ENCODE data around the gene ZNF331. TPM values are rescaled to one million over a fixed set of nuclear protein-coding genes. Genes with fewer than 3 reads are reported as not detected.

ZNF331 gene
- polyA plus RNA-seq, 4 donors: 12.5 to 35.1 (median 18.5) TPM

DNA sequence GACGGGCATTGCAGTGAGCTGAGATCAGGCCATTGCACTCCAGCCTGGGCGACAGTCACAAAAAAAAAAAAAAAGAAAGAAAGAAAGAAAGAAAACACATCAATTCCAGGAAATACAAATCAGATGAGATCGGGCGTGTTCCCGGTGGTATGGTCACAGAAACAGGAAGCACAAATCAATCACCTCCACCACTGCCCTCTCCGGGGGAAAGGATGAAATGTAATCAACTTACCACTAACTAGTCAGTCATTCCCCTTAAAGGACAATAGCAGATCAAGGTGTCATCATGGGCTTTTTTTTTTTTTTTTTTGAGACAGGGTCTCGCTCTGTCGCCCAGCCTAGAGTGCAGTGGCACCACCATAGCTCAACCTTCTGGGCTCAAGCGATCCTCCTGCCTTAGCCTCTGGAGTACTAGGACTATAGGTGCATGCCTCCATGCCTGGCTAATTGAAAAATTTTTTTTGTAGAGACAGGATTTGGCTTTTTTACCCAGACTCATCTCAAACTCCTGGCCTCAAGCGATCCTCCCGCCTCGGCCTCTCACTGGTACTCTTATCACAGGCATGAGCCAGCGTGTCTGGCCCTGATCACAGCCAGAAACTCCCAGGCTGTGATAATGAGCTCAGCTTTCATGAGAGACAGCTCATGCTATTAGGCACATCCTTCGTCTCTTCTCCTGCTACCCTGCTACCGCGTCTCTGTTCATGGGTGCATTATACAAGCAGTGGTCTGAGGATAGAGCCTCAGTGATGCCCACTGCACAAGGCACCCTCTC, 87.0 kb downstream of the ZNF331 start:
- DNase-seq (ENCODE audit: low read depth in 4 of 4, low spot score in 2 of 4): no peak

DNA sequence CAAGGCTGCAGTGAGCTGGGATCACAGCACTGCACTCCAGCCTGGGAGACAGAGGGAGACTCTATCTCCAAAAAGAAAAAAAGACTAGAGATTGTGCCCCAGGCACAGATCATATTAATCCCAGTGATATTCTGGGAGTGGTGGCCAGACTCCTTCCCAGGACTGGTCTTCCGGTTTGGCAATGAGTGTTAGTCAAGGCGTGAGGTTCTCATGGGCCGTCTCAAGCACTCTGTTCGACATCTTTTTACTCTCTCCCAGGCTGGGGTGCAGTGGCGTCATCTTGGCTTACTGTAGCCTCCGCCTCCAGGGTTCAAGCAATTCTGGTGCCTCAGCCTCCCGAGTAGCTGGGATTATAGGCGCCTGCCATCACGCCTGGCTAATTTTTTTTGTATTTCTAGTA, 88.5 kb downstream of the ZNF331 start:
- no peak for DNase-seq (ENCODE audit: low read depth in 4 of 4, low spot score in 2 of 4)

DNA sequence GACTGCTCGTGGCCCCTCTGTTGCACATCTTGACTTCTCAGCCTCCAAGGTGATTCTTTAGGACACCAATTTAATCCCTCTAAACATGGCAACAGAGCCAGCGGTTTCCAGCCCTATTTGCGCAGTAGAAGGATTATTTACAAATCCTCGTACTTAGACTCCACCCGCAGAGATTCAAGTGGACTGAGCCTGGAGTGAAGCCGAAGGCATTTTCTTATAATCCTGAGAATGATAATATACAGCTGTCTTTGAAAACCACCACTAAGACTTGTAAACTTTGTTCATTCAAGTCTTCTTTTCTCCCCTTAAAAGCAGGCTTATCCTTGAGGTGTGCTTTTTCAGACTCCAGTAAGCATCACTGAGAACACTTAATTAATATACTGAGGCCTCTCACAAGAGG, 89.0 kb downstream of the ZNF331 start:
- no peak for DNase-seq (ENCODE audit: low read depth in 4 of 4, low spot score in 2 of 4)

Other genes with a start within 250 kb of the ZNF331 start
- gene ZNF845, start 204.4 kb upstream of the ZNF331 start, polyA plus RNA-seq (ENCODE audit: insufficient read length in 4 of 4): 10 to 100 TPM in 1 of 4 donors, 1 to 10 TPM in 3; 7.5 to 10.8 (median 9.0) TPM
- gene ZNF525, start 172.4 kb upstream of the ZNF331 start, polyA plus RNA-seq (ENCODE audit: insufficient read length in 4 of 4): 10 to 100 TPM in 3 of 4 donors, 1 to 10 TPM in 1; 9.4 to 14.3 (median 11.9) TPM
- 10 to 100 TPM; 10.2 to 15.7 (median 12.7) TPM for gene ZNF765, start 143.0 kb upstream of the ZNF331 start, polyA plus RNA-seq (ENCODE audit: insufficient read length in 4 of 4)
- 10 to 100 TPM; 10.7 to 17.4 (median 14.7) TPM for gene ZNF761, start 106.2 kb upstream of the ZNF331 start, polyA plus RNA-seq (ENCODE audit: insufficient read length in 4 of 4)
- gene ZNF813, start 70.4 kb upstream of the ZNF331 start, polyA plus RNA-seq (ENCODE audit: insufficient read length in 4 of 4): 1 to 10 TPM; 6.6 to 8.0 (median 6.9) TPM
- gene DPRX, start 93.9 kb downstream of the ZNF331 start, polyA plus RNA-seq (ENCODE audit: insufficient read length in 4 of 4): not detected

All from left renal cortex interstitium (tissue), 4 donors.